K562 (cell line): ENCODE measurements around the gene BAMBI. TPM values are rescaled to one million over a fixed set of nuclear protein-coding genes. Genes with fewer than 3 reads are reported as not detected.

Source experiments
- ARNT ChIP-seq, 2 experiments: fragments of 450-650 bp; IDR thresholded peaks; 2 replicates each; pipeline ENCODE4 v1.6.1; 2016; ENCODE audit warnings: mild to moderate bottlenecking in 1 of 2
- BRD4 ChIP-seq: fragments of 200-600 bp; sonication (generic); IDR thresholded peaks from 2 replicates; pipeline ENCODE4 v1.6.1; 2017; ENCODE audit warnings: inconsistent platforms
- BRF2 ChIP-seq: IDR thresholded peaks from 3 replicates; pipeline ENCODE4 v1.6.1; 2011; ENCODE audit warnings: borderline replicate concordance, mild to moderate bottlenecking; ENCODE audit not compliant: insufficient read length, insufficient read depth
- EP400 ChIP-seq: fragments of 450-650 bp; IDR thresholded peaks from 2 replicates; pipeline ENCODE4 v1.6.1; 2017; ENCODE audit warnings: antibody characterized with exemption, mild to moderate bottlenecking, moderate library complexity
- GTF2A2 ChIP-seq: IDR thresholded peaks from 2 replicates; pipeline ENCODE4 v1.6.1; 2016; ENCODE audit warnings: mild to moderate bottlenecking, missing genetic modification characterization, missing compliant biosample characterization
- KDM2B ChIP-seq: fragments of 250-450 bp; sonication (Bioruptor Pico); IDR thresholded peaks from 2 replicates; pipeline ENCODE4 v1.8.0; 2021; ENCODE audit warnings: mild to moderate bottlenecking, moderate library complexity
- NEUROD1 ChIP-seq: fragments of 150-350 bp; IDR thresholded peaks from 2 replicates; pipeline ENCODE4 v1.6.1; 2014; ENCODE audit warnings: borderline replicate concordance, low read length, low read depth; ENCODE audit not compliant: partially characterized antibody
- NR4A1 ChIP-seq, 2 experiments: fragments of 250-450 bp in 1 of 2; fragments of 450-650 bp in 1 of 2; sonication (Bioruptor Pico) in 1 of 2; IDR thresholded peaks; 2 replicates each; pipeline versions ENCODE4 v1.4.0 to v1.6.1; 2016 to 2020; ENCODE audit warnings: mild to moderate bottlenecking in 2 of 2, missing compliant biosample characterization in 1 of 2, missing genetic modification characterization in 1 of 2, moderate library complexity in 1 of 2
- RBBP5 ChIP-seq: fragments of 200-600 bp; sonication (generic); IDR thresholded peaks from 2 replicates; pipeline ENCODE4 v1.6.1; 2012; ENCODE audit warnings: borderline replicate concordance, mild to moderate bottlenecking, low read length, control low read depth, inconsistent platforms; ENCODE audit not compliant: insufficient read depth, poor library complexity, severe bottlenecking
- RUNX1 ChIP-seq: sonication (generic); IDR thresholded peaks from 2 replicates; pipeline ENCODE4 v1.6.1; 2016; ENCODE audit warnings: antibody characterized with exemption, low read depth
- SMAD2 ChIP-seq: fragments of 150-350 bp; IDR thresholded peaks from 2 replicates; pipeline ENCODE4 v1.6.1; 2014; ENCODE audit warnings: low read depth, mild to moderate bottlenecking, low read length
- TCFL5 ChIP-seq: fragments of 250-450 bp; sonication (Bioruptor Pico); conservative IDR thresholded peaks from 2 replicates; pipeline ENCODE4 v1.6.1; 2021; ENCODE audit warnings: mild to moderate bottlenecking, moderate library complexity, matching md5 sums
- TSC22D4 ChIP-seq: fragments of 450-650 bp; IDR thresholded peaks from 2 replicates; pipeline ENCODE4 v1.6.1; 2016; ENCODE audit warnings: missing genetic modification characterization, missing biosample characterization, control low read depth
- ZMIZ1 ChIP-seq, 2 experiments: fragments of 150-350 bp in 1 of 2; IDR thresholded peaks; 2 replicates each; pipeline ENCODE4 v1.6.1; 2012 to 2016; ENCODE audit warnings: low read depth in 2 of 2, low read length in 2 of 2, mild to moderate bottlenecking in 1 of 2, moderate library complexity in 1 of 2
- ZNF146 ChIP-seq: IDR thresholded peaks from one replicate; pipeline ENCODE4 v1.6.1; 2018; ENCODE audit warnings: missing compliant biosample characterization; ENCODE audit not compliant: unreplicated experiment
- ZNF384 ChIP-seq: IDR thresholded peaks from 2 replicates; pipeline ENCODE4 v1.6.1; 2012; ENCODE audit warnings: low read depth, low read length, improper control_type of control experiment
- ZNF609 ChIP-seq: sonication (generic); formaldehyde crosslinking; IDR thresholded peaks from 2 replicates; pipeline ENCODE4 v1.8.1; 2023; ENCODE audit warnings: missing genetic modification reagents, mild to moderate bottlenecking, borderline replicate concordance
- polyA plus RNA-seq, 8 experiments: library from polyadenylated mRNA; depleted of rRNA in 4 of 8; stranded (reverse) in 5 of 8; unstranded in 3 of 8; fragments of >200 nt; fragmentation: Nextera tagmentation in 2 of 8; fragmentation: Illumina TruSeq in 1 of 8; extraction: Ambion mirVana in 2 of 8; extraction: Trizol in 1 of 8; gene quantifications; 2 replicates each; pipeline versions ENCODE4 v1.2.1 to v1.2.3, GENCODE V29; 2011 to 2014; ENCODE audit warnings: inconsistent platforms in 1 of 8, missing spikeins in 1 of 8
- total RNA-seq, 7 experiments: library from RNA; depleted of rRNA in 6 of 7; stranded (reverse); fragments of >200 nt in 6 of 7; fragmentation: Illumina TruSeq in 2 of 7; extraction: Trizol in 2 of 7; gene quantifications; 2 replicates each; pipeline versions ENCODE4 v1.2.1 to v1.2.3, GENCODE V29; 2011 to 2021; ENCODE audit warnings: low replicate concordance in 1 of 7

BAMBI gene
- total and polyA plus RNA-seq, 9 of the 15 experiments (the other 6 are each of a cell fraction or from before 2014, with no cell fraction given) = 2.0 to 21.8 (median 13.5) TPM

GRCh38 chr10:28676968-28677887, at the start of gene BAMBI (continued):
- TF ChIP-seq KDM2B (CRISPR knock-in tag) (peak; percentile 77; the same call in 1 of the 2 replicates), ZMIZ1 (IDR thresholded peaks at IDR 0.05; ENCODE audit: low read depth in 2 of 2, low read length in 2 of 2) (no peak), RUNX1 (no peak), BRF2 (no peak), GTF2A2 (tag) (no peak), RBBP5 (peak; percentile 72), EP400 (no peak), NR4A1 (CRISPR knock-in tag; IDR thresholded peaks at IDR 0.05) (no peak), NR4A1 (tag; IDR thresholded peaks at IDR 0.05) (no peak), SMAD2 (no peak), NEUROD1 (no peak), TCFL5 (CRISPR knock-in tag) (no peak), ZNF146 (no peak), BRD4 (no peak), ZNF384 (no peak), ZNF609 (no peak), ARNT (IDR thresholded peaks at IDR 0.05) (no peak), TSC22D4 (no peak)
